Measurements from ENCODE around the gene HMX1.

Gene HMX1

GRCh38 chr4:8892556-8893226 is 21.1 kb upstream of the HMX1 start:
- DNase-seq (ENCODE audit: low read depth in 3 of 3), result no peak

- DNase-seq (ENCODE audit: low read depth in 3 of 3), result no peak
Observed at GRCh38 chr4:8891646-8892555, 20.3 kb upstream of the HMX1 start.

- DNase-seq (ENCODE audit: low read depth in 3 of 3), result no peak
Observed at GRCh38 chr4:8891255-8891645, 19.6 kb upstream of the HMX1 start.

GRCh38 chr4:8888856-8889255 is 17.2 kb upstream of the HMX1 start:
- no peak for DNase-seq (ENCODE audit: low read depth in 3 of 3)

GRCh38 chr4:8886612-8887406 is 15.2 kb upstream of the HMX1 start:
- DNase-seq (ENCODE audit: low read depth in 3 of 3), result no peak

GRCh38 chr4:8882239-8882638 is 10.6 kb upstream of the HMX1 start:
- DNase-seq (ENCODE audit: low read depth in 3 of 3), result no peak

GRCh38 chr4:8880851-8881250 is 9.2 kb upstream of the HMX1 start:
- DNase-seq (ENCODE audit: low read depth in 3 of 3), result no peak

- no peak for DNase-seq (ENCODE audit: low read depth in 3 of 3)
Observed at GRCh38 chr4:8879574-8879973, 7.9 kb upstream of the HMX1 start.

GRCh38 chr4:8878421-8878820 is 6.8 kb upstream of the HMX1 start:
- DNase-seq (ENCODE audit: low read depth in 3 of 3), result no peak

GRCh38 chr4:8877780-8878040 is 6.1 kb upstream of the HMX1 start:
- DNase-seq (ENCODE audit: low read depth in 3 of 3), result no peak

- DNase-seq (ENCODE audit: low read depth in 3 of 3), result no peak
Observed at GRCh38 chr4:8876982-8877779, 5.5 kb upstream of the HMX1 start.

GRCh38 chr4:8874896-8875680 is 3.4 kb upstream of the HMX1 start:
- no peak for DNase-seq (ENCODE audit: low read depth in 3 of 3)

GRCh38 chr4:8874003-8874895 is 2.6 kb upstream of the HMX1 start:
- DNase-seq (ENCODE audit: low read depth in 3 of 3), result no peak

GRCh38 chr4:8872402-8873291 is 1.0 kb upstream of the HMX1 start:
- no peak for DNase-seq (ENCODE audit: low read depth in 3 of 3)

GRCh38 chr4:8870647-8871416 is 807 bp downstream of the HMX1 start:
- no peak for DNase-seq (ENCODE audit: low read depth in 3 of 3)

GRCh38 chr4:8869898-8870646 is 1.6 kb downstream of the HMX1 start:
- no peak for DNase-seq (ENCODE audit: low read depth in 3 of 3)

Data from stimulated activated CD4-positive, alpha-beta T cell treated with anti-CD3 and anti-CD28 coated beads, TNF-alpha, amount 100 ng/mL, for 4 hours (primary cell).